ENCODE measurements around the gene YTHDF2.
"Not testable (repeated sequence)": the region's sequence is repeated elsewhere in the genome, so short reads cannot be mapped to it uniquely, and the experiment has no call there.

Gene YTHDF2

GRCh38 chr1:28758420-28758819, 21.7 kb downstream of the YTHDF2 start:
- DNase-seq, result no peak

GRCh38 chr1:28759257-28759656, 22.5 kb downstream of the YTHDF2 start:
- no peak for DNase-seq

- DNase-seq, result no peak
These were observed 24.4 kb downstream of the YTHDF2 start for GRCh38 chr1:28761189-28761588.

- DNase-seq, result no peak
These were observed 29.9 kb downstream of the YTHDF2 start for GRCh38 chr1:28766532-28767183.

- no peak for DNase-seq
These were observed 33.9 kb downstream of the YTHDF2 start for GRCh38 chr1:28770601-28771165.

- DNase-seq, result not testable (repeated sequence)
These were observed 35.2 kb downstream of the YTHDF2 start for GRCh38 chr1:28771921-28772320.

GRCh38 chr1:28773105-28773504, 36.4 kb downstream of the YTHDF2 start:
- DNase-seq, result no peak

- DNase-seq, result peak in 40 of 56 donors; percentile 2 to 56 (median 19)
These were observed 38.6 kb downstream of the YTHDF2 start for GRCh38 chr1:28775121-28775942.

- no peak for DNase-seq
These were observed 39.6 kb downstream of the YTHDF2 start for GRCh38 chr1:28776341-28776740.

GRCh38 chr1:28778021-28778420, 41.3 kb downstream of the YTHDF2 start:
- no peak for DNase-seq

- no peak for DNase-seq
These were observed 43.1 kb downstream of the YTHDF2 start for GRCh38 chr1:28779751-28780408.

- no peak for DNase-seq
These were observed 44.6 kb downstream of the YTHDF2 start for GRCh38 chr1:28781305-28781704.

GRCh38 chr1:28782011-28782410, 45.3 kb downstream of the YTHDF2 start:
- DNase-seq, result no peak

GRCh38 chr1:28783363-28783762, 46.6 kb downstream of the YTHDF2 start:
- no peak for DNase-seq

- no peak for DNase-seq
These were observed 52.7 kb downstream of the YTHDF2 start for GRCh38 chr1:28789412-28789811.

GRCh38 chr1:28789816-28790215, 53.1 kb downstream of the YTHDF2 start:
- DNase-seq, result no peak

GRCh38 chr1:28790377-28791035, 53.8 kb downstream of the YTHDF2 start:
- no peak for DNase-seq

- DNase-seq, result not testable (repeated sequence)
These were observed 55.2 kb downstream of the YTHDF2 start for GRCh38 chr1:28791929-28792328.

- DNase-seq, result no peak
These were observed 55.9 kb downstream of the YTHDF2 start for GRCh38 chr1:28792644-28793121.

- not testable (repeated sequence) for DNase-seq
These were observed 57.8 kb downstream of the YTHDF2 start for GRCh38 chr1:28794582-28794981.
